ENCODE measurements around the gene ATP5PO. TPM values are rescaled to one million over a fixed set of nuclear protein-coding genes. Genes with fewer than 3 reads are reported as not detected.

ATP5PO gene
- total and polyA plus RNA-seq, 2 of the 8 experiments (the other 6 are each of a cell fraction or from before 2014, with no cell fraction given) = 251 to 267 TPM

DNA sequence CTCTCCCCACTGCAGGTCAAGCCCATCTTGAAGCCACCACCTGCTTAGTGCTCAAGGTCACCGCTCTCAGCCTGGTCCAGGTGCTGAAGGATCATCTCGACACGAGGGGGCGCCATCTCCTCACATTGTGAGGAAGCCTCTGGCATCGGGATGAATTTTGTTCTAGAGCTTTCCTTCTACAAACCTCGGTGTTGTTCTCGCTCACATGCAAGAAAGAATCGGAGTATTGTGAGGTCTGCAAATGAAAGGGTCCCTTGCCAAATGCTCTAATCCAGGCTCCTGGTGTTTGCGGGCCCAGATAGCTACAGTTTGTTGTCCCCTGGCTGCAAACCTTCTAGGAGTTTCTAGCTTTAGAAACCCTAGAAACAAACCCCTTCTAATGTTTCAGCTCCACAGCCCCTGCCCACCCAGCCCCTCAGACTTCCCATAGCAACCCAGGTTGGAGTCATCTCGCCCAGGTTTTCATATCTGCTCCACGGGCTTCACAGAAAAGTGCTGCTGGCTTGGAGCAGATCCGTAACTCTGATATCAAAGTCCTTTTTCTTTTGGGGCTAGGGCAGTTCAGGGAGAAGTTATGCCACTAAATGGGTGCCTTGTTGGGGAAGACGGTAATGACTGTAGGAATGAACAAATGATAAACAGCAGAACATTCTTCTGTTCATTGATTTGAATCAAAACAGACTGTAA is 8.6 kb upstream of the ATP5PO start:
- ChIA-PET POLR2A (ENCODE audit: partially characterized antibody) (interaction anchor here (0.7 to 2.2 kb wide), 6 partner anchors 9 to 279 kb away, joined by 3 to 12 read pairs (median 4); partner anchors contain the start of genes MRPS6 and SLC5A3), CTCF (ENCODE audit: partially characterized antibody) (interaction anchor here (0.6 to 8.4 kb wide), 84 partner anchors 10 to 1245 kb away, joined by 3 to 119 read pairs (median 4); partner anchors contain the start of genes MRPS6 and SLC5A3)
- FAIRE-seq = peak; percentile 86
- TF ChIP-seq TAF7 (optimal IDR thresholded peaks at IDR 0.05; ENCODE audit: borderline replicate concordance, low read depth, low read length) = no peak
- TF ChIP-seq BACH1 (IDR thresholded peaks at IDR 0.05; ENCODE audit: low read length) = no peak
- no peak for TF ChIP-seq GABPA (IDR thresholded peaks at IDR 0.05; ENCODE audit: borderline replicate concordance, insufficient read depth, low read length)
- no peak for TF ChIP-seq CEBPB (IDR thresholded peaks at IDR 0.05; ENCODE audit: low read depth, low read length)
- TF ChIP-seq CTCF (IDR thresholded peaks at IDR 0.05; ENCODE audit: control extremely low read depth in 1 of 3, insufficient read depth in 1 of 3, low read depth in 1 of 3, low read length in 3 of 3) = peak; percentile 93 to 97 (median 97)
- TF ChIP-seq BCL11A (IDR thresholded peaks at IDR 0.05; ENCODE audit: low read depth in 2 of 2, low read length in 2 of 2) = no peak
- TF ChIP-seq EP300 (IDR thresholded peaks at IDR 0.05; ENCODE audit: borderline replicate concordance in 1 of 2, low read depth in 2 of 2, low read length in 2 of 2) = no peak; a peak in 1 of 3 replicates
- peak; percentile 35; the same call in 1 of the 2 replicates for TF ChIP-seq JUND (IDR thresholded peaks at IDR 0.05; ENCODE audit: low read length)
- TF ChIP-seq RBBP5 (IDR thresholded peaks at IDR 0.05; ENCODE audit: borderline replicate concordance, low read depth, low read length) = no peak
- TF ChIP-seq SP4 (IDR thresholded peaks at IDR 0.05; ENCODE audit: low read length) = no peak

More for the DNA sequence above, 8.6 kb upstream of the ATP5PO start:
- Histone ChIP-seq H2BK20ac (ENCODE audit: low read length) (no peak overlapping the region), H3K79me2 (ENCODE audit: control insufficient read depth in 1 of 2, insufficient read depth in 2 of 2, low read length in 2 of 2) (no peaks in the 10 kb centered on the region), H2BK120ac (replicated peaks; ENCODE audit: low read depth, low read length) (no peak overlapping the region), H3K27ac (ENCODE audit: low read depth, low read length) (no peak overlapping the region), H2BK5ac (ENCODE audit: low read depth, low read length) (no peak overlapping the region), H3K4ac (replicated peaks; ENCODE audit: insufficient read length, low read depth, low read length) (no peak overlapping the region), H3K23ac (ENCODE audit: insufficient read length) (no peak overlapping the region), H3K9me3 (ENCODE audit: insufficient read depth in 2 of 2, low read depth in 1 of 2, low read length in 1 of 2) (no peaks in the 10 kb centered on the region), H3K23me2 (ENCODE audit: low read depth, low read length) (no peaks in the 10 kb centered on the region), H3K18ac (ENCODE audit: extremely low read depth, low read length) (no peak overlapping the region), H3K56ac (replicated peaks; ENCODE audit: insufficient read length, low read depth, low read length) (no peak overlapping the region), H3K4me2 (ENCODE audit: insufficient read depth in 1 of 2, low read depth in 2 of 2, low read length in 2 of 2) (no peak overlapping the region), H2BK15ac (ENCODE audit: low read length) (no peak overlapping the region), H3K14ac (ENCODE audit: insufficient read length) (no peak overlapping the region), H4K20me1 (replicated peaks in 1 of 2; ENCODE audit: control insufficient read depth in 1 of 2, insufficient read depth in 2 of 2, low read length in 2 of 2) (no peaks in the 10 kb centered on the region), H3K9ac (replicated peaks in 1 of 4; ENCODE audit: extremely low read depth in 1 of 4, low read depth in 3 of 4, low read length in 3 of 4) (no peak overlapping the region), H2BK12ac (ENCODE audit: low read depth, low read length) (no peak overlapping the region), H2AK5ac (ENCODE audit: low read depth, low read length) (no peak overlapping the region), H3K27me3 (replicated peaks in 1 of 4; ENCODE audit: control insufficient read depth in 3 of 4, extremely low read depth in 1 of 4, insufficient read depth in 3 of 4, low read length in 3 of 4) (no peaks in the 10 kb centered on the region), H3K4me3 (ENCODE audit: extremely low read depth in 1 of 4, insufficient read depth in 2 of 4, low read depth in 3 of 4, low read length in 4 of 4) (no peak overlapping the region), H4K5ac (ENCODE audit: insufficient read length, low read depth, low read length) (no peak overlapping the region), H3K4me1 (replicated peaks in 1 of 4; ENCODE audit: control insufficient read depth in 3 of 4, insufficient read depth in 4 of 4, low read length in 3 of 4) (no peaks in the 10 kb centered on the region), H4K8ac (ENCODE audit: extremely low read depth, insufficient read depth, low read length) (no peak overlapping the region), H4K91ac (replicated peaks; ENCODE audit: insufficient read length, low read length) (no peak overlapping the region), H2AFZ (ENCODE audit: low read length) (no peak overlapping the region), H3K79me1 (ENCODE audit: low read depth, low read length) (no peaks in the 10 kb centered on the region), H3K36me3 (ENCODE audit: control insufficient read depth in 2 of 4, insufficient read depth in 4 of 4, low read length in 3 of 4) (no peaks in the 10 kb centered on the region)
- peak; percentile 62 to 97 for DNase-seq (ENCODE audit: low read depth in 1 of 2, low spot score in 2 of 2)
- WGBS, 2 experiments (ENCODE audit: extremely low coverage in 1 of 2, insufficient coverage in 1 of 2, insufficient read length in 1 of 2, insufficient replicate concordance in 2 of 2, low coverage in 1 of 2, low lambda C conversion rate in 2 of 2, missing lambda C conversion rate in 1 of 2) = 44% methylated on average over 13 of the region's 13 CpGs; no CpG with 5 or more reads in 1 of the 2 experiments
